ENCODE measurements around the gene SMPDL3A.

DNA sequence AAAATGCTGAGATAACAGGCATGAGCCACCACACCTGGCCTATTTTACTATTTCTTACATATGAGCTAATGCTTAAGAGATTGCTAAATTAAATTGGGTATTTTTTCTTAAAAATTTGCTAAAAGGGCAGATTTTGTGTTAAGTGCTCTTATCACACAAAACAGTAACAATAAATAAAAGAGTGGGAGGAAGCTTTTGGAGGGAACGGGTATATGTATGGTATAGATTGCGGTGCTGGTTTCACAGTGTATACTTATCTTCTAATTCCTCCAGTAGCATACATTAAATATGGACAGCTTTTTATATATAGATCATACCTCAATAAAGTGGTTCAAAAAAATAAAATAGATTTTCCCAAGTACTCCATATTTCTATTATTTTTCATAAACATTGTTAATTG lies 49.0 kb upstream of the SMPDL3A start:
- TF ChIP-seq, protein P1, sequence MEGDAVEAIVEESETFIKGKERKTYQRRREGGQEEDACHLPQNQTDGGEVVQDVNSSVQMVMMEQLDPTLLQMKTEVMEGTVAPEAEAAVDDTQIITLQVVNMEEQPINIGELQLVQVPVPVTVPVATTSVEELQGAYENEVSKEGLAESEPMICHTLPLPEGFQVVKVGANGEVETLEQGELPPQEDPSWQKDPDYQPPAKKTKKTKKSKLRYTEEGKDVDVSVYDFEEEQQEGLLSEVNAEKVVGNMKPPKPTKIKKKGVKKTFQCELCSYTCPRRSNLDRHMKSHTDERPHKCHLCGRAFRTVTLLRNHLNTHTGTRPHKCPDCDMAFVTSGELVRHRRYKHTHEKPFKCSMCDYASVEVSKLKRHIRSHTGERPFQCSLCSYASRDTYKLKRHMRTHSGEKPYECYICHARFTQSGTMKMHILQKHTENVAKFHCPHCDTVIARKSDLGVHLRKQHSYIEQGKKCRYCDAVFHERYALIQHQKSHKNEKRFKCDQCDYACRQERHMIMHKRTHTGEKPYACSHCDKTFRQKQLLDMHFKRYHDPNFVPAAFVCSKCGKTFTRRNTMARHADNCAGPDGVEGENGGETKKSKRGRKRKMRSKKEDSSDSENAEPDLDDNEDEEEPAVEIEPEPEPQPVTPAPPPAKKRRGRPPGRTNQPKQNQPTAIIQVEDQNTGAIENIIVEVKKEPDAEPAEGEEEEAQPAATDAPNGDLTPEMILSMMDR (conservative IDR thresholded peaks at IDR 0.05 in 1 of 2, IDR thresholded peaks at IDR 0.05 in 1 of 2; ENCODE audit: low read depth in 1 of 2, low read length in 2 of 2) = no peak
- TF ChIP-seq EZH2 (IDR thresholded peaks at IDR 0.05; ENCODE audit: low read length, missing control alignments) = no peak
